ENCODE results near the gene IFT25. TPM values are rescaled to one million over a fixed set of nuclear protein-coding genes. Genes with fewer than 3 reads are reported as not detected.
"Not testable (repeated sequence)": the region's sequence is repeated elsewhere in the genome, so short reads cannot be mapped to it uniquely, and the experiment has no call there.

The IFT25 gene
- total RNA-seq, 4 donors from 2014 or later = 2.4 to 9.1 (median 2.9) TPM

GRCh38 chr1:53975861-53976260, 30.4 kb upstream of the IFT25 start:
- Histone ChIP-seq H3K4me1 (no peaks in the 10 kb centered on the region), H3K36me3 (peaks cover 0 to 2% of the 10 kb centered on the region in 2 donors), H3K27ac (no peak overlapping the region), H3K4me3 (no peak overlapping the region), H3K27me3 (no peaks in the 10 kb centered on the region), H3K9me3 (no peaks in the 10 kb centered on the region)
- no peak for ATAC-seq
- intact Hi-C loops (cut with DNase I; ENCODE audit: low total_unique reads) (no loop called here), in situ Hi-C loops (cut with MboI; ENCODE audit: low sequenced_read_pairs in 4 of 4) (no loop called here)
- TF ChIP-seq CTCF (IDR thresholded peaks at IDR 0.05 in 4 of 5, conservative IDR thresholded peaks at IDR 0.05 in 1 of 5) (no peak), POLR2A (IDR thresholded peaks at IDR 0.05) (no peak)
- DNase-seq = no peak

- no peak for DNase-seq
- no peaks in the 10 kb centered on the region for H3K4me1 ChIP-seq
- in situ Hi-C loops (cut with MboI; ENCODE audit: low sequenced_read_pairs in 4 of 4) (no loop called here), intact Hi-C loops (cut with DNase I; ENCODE audit: low total_unique reads) (no loop called here)
- no peak overlapping the region for H3K4me3 ChIP-seq
- ATAC-seq = no peak
- peaks cover 0 to 40% of the 10 kb centered on the region in 2 donors for H3K36me3 ChIP-seq
- no peak overlapping the region for H3K27ac ChIP-seq
- no peaks in the 10 kb centered on the region for H3K9me3 ChIP-seq
- TF ChIP-seq POLR2A (IDR thresholded peaks at IDR 0.05) (no peak), CTCF (IDR thresholded peaks at IDR 0.05 in 4 of 5, conservative IDR thresholded peaks at IDR 0.05 in 1 of 5) (no peak)
- H3K27me3 ChIP-seq = no peaks in the 10 kb centered on the region
Observed at GRCh38 chr1:53971718-53972117, 26.2 kb upstream of the IFT25 start.

GRCh38 chr1:53969323-53969722, 23.8 kb upstream of the IFT25 start:
- peaks cover 0 to 56% of the 10 kb centered on the region in 2 donors for H3K36me3 ChIP-seq
- in situ Hi-C loops (cut with MboI; ENCODE audit: low sequenced_read_pairs in 4 of 4) = loop anchor here in 1 of 4 donors (10.0 kb wide), 1 partner anchor 115 kb away; no protein-coding TSS in a partner anchor
- not testable (repeated sequence) for ATAC-seq

GRCh38 chr1:53968125-53968513, 22.6 kb upstream of the IFT25 start:
- no peaks in the 10 kb centered on the region for H3K4me1 ChIP-seq
- in situ Hi-C loops (cut with MboI; ENCODE audit: low sequenced_read_pairs in 4 of 4) = loop anchor here in 1 of 4 donors (10.0 kb wide), 1 partner anchor 113 kb away; no protein-coding TSS in a partner anchor
- no peak for DNase-seq
- no peaks in the 10 kb centered on the region for H3K9me3 ChIP-seq
- no peaks in the 10 kb centered on the region for H3K27me3 ChIP-seq
- TF ChIP-seq CTCF (IDR thresholded peaks at IDR 0.05 in 4 of 5, conservative IDR thresholded peaks at IDR 0.05 in 1 of 5) (no peak), POLR2A (IDR thresholded peaks at IDR 0.05) (no peak)
- no peak overlapping the region for H3K27ac ChIP-seq
- H3K4me3 ChIP-seq = no peak overlapping the region
- H3K36me3 ChIP-seq = peaks cover 2 to 68% of the 10 kb centered on the region in 2 donors
- no peak for ATAC-seq
- intact Hi-C loops (cut with DNase I; ENCODE audit: low total_unique reads) = no loop called here

More at GRCh38 chr1:53969323-53969722, 23.8 kb upstream of the IFT25 start:
- H3K4me1 ChIP-seq; intact Hi-C loops (cut with DNase I; ENCODE audit: low total_unique reads); H3K27me3 ChIP-seq; DNase-seq; H3K4me3 ChIP-seq; H3K27ac ChIP-seq; H3K9me3 ChIP-seq: not testable (repeated sequence)

- in situ Hi-C loops (cut with MboI; ENCODE audit: low sequenced_read_pairs in 4 of 4) (loop anchor here in 1 of 4 donors (10.0 kb wide), 1 partner anchor 113 kb away; no protein-coding TSS in a partner anchor), intact Hi-C loops (cut with DNase I; ENCODE audit: low total_unique reads) (no loop called here)
- Histone ChIP-seq H3K4me1 (no peaks in the 10 kb centered on the region), H3K4me3 (no peak overlapping the region), H3K36me3 (peaks cover 2 to 74% of the 10 kb centered on the region in 2 donors), H3K27ac (no peak overlapping the region), H3K9me3 (no peaks in the 10 kb centered on the region), H3K27me3 (no peaks in the 10 kb centered on the region)
- DNase-seq = no peak
- ATAC-seq = no peak
- TF ChIP-seq CTCF (IDR thresholded peaks at IDR 0.05 in 4 of 5, conservative IDR thresholded peaks at IDR 0.05 in 1 of 5) = no peak
- no peak for TF ChIP-seq POLR2A (IDR thresholded peaks at IDR 0.05)
Observed at GRCh38 chr1:53967409-53968124, 22.1 kb upstream of the IFT25 start.
